Activated T-cell treated with anti-CD3 and anti-CD28 coated beads for 1 hour (primary cell): ENCODE data around the gene BTBD6.
"Not testable (repeated sequence)": the region's sequence is repeated elsewhere in the genome, so short reads cannot be mapped to it uniquely, and the experiment has no call there.

ENCODE experiments used
- DNase-seq: peaks from one replicate; pipeline ENCODE4 v3.0.0-alpha.2; 2020; ENCODE audit warnings: low read depth

Gene BTBD6

DNA sequence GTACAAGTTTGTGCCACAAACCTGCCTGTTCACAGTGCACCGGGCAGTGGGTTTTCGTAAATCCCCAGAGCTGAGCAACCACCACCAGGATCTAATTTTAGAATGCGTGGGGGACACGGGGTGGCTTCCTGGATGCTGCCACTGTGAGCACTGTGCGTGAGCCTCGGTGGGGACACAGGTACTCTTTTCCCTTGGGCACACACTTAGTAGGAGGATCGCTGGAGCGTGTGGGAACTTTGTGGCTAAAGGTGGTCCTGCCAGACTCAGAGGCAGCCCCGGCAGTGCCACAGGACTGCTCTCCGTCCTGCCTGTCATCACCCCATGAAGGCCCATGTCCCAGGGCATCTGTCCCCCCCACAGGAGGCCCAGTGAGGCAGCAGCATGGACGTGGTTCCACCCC, 21.1 kb downstream of the BTBD6 start:
- DNase-seq, result no peak

- DNase-seq, result no peak
These were observed 23.0 kb downstream of the BTBD6 start for GRCh38 chr14:105271224-105271890.

DNA sequence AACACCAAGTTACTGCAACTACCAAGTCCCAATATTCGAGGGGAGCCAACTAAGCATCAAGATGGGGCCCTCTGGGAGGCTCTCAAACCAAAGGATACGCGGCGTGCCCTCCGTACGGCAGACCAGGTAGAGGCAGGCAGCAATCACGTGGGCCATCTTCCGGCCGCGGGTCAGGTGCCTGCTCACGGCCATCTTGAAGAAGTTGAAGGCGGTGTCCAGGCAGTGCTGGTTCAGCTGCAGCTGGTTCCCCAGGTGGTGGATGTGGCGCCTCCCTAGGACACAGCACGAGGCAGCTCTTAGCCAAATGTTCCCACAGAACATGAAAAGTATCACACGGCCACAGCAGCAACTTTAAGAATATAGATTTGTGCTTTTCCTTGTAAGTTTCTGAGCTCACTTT, 24.3 kb downstream of the BTBD6 start:
- no peak for DNase-seq

DNA sequence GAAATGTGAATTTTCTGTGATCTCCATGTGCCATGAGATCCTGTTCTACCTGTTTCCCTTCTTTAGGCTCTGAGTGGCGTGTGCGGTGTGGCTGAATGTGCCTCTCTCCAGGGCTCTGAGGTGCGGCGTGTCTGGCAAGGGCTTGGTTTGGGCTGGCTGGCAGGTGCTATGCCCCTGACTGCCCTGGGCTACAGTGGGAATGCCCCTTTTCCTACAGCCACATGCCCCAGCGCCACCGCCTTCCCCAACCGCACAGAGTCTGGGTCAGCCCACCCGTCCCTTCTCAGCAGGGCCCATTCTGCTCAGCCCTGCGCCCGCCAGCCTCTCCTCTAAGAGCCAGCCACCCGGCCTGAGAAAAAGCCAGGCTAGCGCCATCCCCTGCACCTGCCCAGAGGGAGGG, 24.7 kb downstream of the BTBD6 start:
- DNase-seq, result no peak

DNA sequence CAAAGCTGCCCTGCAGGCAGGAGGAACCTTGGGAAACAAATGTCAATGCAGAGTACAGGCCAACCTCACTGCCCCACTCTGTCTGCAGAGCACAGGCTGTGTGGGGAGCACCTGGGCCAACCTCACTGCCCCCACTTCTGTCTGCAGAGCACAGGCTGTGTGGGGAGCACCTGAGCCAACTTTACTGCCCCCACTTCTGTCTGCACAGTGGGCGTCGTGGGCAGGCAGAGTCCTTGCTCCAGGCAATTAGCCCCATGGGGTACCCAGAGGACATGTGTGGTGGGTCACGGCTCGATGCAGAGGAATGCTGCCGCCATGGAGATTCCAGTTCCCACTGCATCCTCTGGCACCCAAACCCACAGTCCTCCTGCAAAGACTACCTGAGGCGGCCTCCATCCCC, 26.3 kb downstream of the BTBD6 start:
- no peak for DNase-seq

DNA sequence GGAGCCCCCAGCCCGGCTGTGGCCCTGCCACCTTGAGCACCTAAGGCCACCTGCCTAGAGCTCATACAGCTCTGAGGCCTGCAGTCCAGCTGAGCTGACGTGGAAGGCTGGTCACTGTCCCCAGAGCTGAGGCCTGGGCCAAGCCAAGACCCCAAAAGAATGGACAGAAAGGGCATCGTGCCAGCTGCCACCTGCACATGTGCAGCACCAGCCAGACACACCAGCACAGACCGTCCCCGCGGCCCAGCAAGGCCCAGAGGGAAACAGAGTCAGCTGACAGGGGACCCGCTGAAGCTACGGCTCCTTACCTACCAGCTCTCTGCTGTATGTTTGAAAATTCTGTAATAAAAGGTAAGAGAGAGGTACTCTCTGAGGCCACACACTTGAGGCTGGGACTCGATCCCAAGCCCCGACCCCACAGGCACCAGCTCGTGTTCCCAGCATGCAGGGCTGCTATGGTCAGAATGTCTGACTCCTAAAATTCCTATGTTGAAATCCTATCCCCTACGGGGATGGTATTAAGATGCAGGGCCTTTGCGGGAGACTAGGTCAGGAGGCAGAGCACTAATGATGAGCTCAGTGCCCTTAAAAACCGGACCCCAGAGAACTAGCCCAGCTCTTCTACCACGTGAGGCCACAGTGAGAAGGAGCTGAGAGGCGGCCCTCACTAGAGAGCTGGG, 27.1 kb downstream of the BTBD6 start:
- no peak for DNase-seq

DNA sequence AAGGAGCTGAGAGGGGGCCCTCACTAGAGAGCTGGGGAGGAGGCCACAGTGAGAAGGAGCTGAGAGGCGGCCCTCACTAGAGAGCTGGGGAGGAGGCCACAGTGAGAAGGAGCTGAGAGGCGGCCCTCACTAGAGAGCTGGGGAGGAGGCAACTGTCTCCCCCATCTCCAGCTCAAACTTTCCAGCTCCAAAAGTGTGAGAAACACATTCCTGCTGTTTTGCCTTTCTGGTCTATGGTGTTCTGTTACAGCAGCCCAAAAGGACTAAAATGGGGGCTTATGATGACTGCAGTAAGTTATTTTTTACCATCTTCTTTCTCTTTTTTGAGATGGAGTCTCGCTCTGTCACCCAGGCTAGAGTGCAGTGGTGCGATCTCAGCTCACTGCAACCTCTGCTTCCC, 29.1 kb downstream of the BTBD6 start:
- not testable (repeated sequence) for DNase-seq

- DNase-seq, result no peak
These were observed 31.5 kb downstream of the BTBD6 start for GRCh38 chr14:105279642-105280361.

GRCh38 chr14:105280525-105280924, 32.2 kb downstream of the BTBD6 start:
- DNase-seq, result no peak

DNA sequence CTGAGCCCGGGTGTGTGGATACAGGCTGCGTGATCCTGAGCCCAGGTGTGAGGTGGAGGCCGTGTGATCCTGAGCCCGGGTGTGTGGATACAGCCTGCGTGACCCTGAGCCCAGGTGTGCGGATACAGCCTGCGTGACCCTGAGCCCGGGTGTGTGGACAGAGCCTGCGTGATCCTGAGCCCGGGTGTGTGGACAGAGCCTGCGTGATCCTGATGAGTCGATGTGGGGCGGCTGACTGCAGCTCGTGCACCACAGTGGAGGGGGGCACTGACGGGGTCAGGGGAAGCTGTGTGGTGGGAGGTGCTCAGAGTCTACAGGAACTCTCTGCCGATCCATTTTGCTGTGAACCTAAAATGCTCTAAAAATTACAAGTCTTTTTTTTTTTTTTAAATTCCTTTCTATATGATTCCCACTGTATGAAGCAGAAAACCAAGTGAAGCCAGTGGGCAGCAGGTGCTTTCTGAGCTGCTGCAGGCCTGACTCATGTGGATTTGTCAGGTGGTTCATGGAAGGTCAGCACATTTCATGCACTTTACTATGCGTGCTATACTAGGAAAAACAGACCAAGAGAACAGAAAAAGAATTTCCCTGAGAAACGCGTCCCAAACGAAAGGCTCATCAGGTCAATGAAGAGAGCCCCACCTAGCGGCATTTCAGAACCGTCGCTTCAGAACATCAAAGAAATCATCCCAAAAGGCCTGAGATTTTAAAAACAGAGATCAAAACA, 33.2 kb downstream of the BTBD6 start:
- no peak for DNase-seq

DNA sequence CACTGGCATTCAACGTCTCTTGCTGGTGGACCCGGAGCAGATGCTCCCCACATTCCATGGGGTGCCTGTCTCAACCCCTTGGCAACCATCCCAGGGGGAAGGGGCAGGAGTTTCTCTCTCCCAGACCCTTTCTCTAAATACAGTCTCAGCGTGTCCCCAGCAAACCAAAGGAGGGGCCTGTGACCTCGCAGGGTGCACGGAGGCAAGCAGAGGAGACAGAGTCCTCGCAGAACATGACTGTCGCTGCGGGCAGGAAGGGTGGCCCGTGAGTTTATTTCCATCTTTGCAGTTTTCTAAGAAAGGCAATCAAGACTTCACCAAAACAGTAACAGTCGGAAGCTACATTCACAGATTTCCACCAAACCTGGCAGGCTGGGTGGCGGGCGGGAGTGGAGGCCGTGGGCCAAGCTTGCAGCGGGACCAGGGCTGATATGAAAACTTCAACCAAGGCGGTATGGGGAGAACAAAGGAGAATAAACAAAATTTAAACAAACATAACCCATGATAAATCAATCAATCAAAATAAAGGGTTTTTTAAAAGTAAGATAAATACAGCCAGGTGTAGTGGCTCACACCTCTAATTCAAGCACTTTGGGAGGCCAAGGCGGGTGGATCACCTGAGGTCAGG, 33.9 kb downstream of the BTBD6 start:
- DNase-seq, result no peak

GRCh38 chr14:105283028-105283427, 34.7 kb downstream of the BTBD6 start:
- no peak for DNase-seq

DNA sequence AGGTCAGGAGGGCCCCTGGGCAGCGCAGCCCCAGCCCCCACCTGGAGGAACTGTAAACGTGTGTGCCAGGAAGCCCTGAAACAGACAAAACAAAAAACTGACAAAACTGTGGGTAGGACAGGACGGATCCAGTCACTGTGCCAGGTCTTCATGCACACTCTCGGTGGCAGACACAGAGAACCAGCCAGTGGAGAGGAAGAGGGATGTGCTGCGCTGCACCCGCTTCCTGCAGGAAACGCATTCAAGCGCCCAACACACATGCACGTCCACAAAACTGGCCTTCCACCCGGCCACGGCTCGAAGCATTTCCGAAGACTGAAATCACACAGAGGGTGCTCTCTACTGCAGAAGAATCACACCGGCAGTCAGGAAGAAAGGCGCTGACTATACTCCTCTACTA, 35.6 kb downstream of the BTBD6 start:
- no peak for DNase-seq

- no peak for DNase-seq
These were observed 36.8 kb downstream of the BTBD6 start for GRCh38 chr14:105285174-105285573.

- DNase-seq, result no peak
These were observed 38.4 kb downstream of the BTBD6 start for GRCh38 chr14:105286759-105287144.

DNA sequence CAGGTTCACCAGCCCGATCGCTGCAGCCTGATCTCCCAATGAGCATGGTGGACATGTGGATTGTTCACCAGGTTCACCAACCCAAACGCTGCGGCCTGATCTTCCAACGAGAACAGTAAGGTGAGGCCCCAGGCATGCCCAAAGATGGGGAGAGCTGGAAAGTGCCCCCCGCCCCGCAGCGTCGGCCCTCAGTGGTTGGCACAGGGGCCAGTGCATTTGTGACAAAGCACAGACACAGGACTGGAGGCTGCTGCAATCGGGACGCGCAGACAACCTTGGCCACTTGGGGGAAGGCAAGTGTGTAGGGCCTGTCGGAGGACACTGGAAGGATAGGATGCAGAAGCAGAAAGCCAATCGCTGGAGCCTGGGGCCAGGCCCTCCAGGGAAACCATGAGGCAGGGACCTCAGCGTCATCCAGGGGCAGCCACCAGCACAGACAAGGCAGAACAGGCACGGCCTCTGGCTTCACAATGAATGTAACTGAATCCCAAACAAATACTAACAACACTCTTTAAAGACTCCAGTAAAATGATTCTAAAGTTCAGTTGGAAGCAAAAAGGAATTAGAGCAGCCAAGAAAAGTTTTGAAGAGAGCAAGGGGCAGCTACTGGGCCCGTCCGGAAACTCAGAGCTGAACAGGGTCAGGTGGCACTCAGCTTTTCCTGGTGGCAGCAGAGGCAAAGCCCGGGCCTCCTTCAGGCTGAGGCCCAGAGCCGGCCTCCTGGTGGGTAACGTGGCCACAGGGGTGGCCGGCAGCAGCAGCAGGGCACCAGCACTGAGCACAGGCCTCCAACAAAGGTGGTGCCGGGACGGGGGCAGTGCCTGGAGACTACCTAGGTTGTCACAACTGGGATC, 39.1 kb downstream of the BTBD6 start:
- no peak for DNase-seq

GRCh38 chr14:105288936-105289335, 40.6 kb downstream of the BTBD6 start:
- not testable (repeated sequence) for DNase-seq

DNA sequence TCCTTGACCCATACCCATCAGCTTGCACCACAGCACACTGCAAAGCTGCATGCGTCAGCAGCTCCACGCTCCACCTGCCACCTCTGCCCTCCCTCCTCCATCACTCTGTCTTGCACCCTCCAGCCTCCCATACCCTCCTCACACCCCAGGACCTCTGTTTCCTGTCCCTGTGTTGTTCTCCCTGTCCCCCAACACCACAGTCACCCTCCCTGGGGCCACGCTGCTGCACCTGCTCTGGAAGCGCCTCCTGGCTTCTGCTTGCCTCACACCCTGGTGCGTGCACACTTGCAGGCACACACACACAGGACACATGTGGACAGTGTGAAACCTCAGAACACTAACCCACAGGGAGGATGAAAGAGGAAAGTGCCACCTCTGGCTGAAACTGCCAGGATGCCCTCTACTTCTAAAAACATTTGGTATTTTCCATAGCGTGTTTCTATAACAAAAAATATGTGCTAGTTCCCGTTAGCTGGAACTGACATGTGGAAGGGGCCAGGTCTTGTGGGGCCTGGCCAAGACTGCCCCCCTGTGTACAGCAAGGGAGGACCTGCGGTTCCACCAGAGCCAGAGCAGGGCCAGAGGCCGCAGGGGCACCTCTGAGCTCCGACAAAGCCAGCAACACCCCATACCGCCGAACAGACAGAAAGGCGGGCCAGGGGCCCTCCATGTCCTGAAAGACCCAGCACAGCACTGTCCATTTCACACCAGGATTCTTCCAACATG, 42.5 kb downstream of the BTBD6 start:
- DNase-seq, result no peak

GRCh38 chr14:105292826-105293711, 44.7 kb downstream of the BTBD6 start:
- no peak for DNase-seq
